Erythroblast (primary cell): Measurements from ENCODE around the gene ZNF414.
A peak's percentile ranks its signal among the peaks of the same experiment; 100 is the strongest.
"Not testable (repeated sequence)": the region's sequence is repeated elsewhere in the genome, so short reads cannot be mapped to it uniquely, and the experiment has no call there.

Experiments used
- DNase-seq, 2 experiments: peaks; one replicate each; lab custom pipeline; 2025; lab: John Stamatoyannopoulos, UW
- GATA1 ChIP-seq: IDR thresholded peaks from 2 replicates; pipeline ENCODE4 v1.6.1; 2011; ENCODE audit warnings: low read depth, mild to moderate bottlenecking, control low read depth, low read length, moderate library complexity
- POLR2A ChIP-seq: IDR thresholded peaks from 2 replicates; pipeline ENCODE4 v1.6.1; 2011; ENCODE audit warnings: mild to moderate bottlenecking, low read length

The ZNF414 gene

GRCh38 chr19:8513687-8514504 lies at the start of gene ZNF414:
Gene ZNF414 (minus strand): TSS chr19:8514167. CDS start chr19:8514046, 121 bp downstream.
- DNase-seq: peak; percentile 97 to 99
- TF ChIP-seq GATA1 (no peak), POLR2A (peak; percentile 61)

- no peak for TF ChIP-seq GATA1
- no peak for TF ChIP-seq POLR2A
- no peak for DNase-seq
These were observed 47.3 kb upstream of the ZNF414 start for GRCh38 chr19:8561075-8561764.

GRCh38 chr19:8558325-8558724 lies 44.4 kb upstream of the ZNF414 start:
- TF ChIP-seq GATA1 (no peak), POLR2A (no peak)
- DNase-seq: no peak

GRCh38 chr19:8557642-8558238 lies 43.8 kb upstream of the ZNF414 start:
- DNase-seq: no peak
- TF ChIP-seq GATA1: no peak
- TF ChIP-seq POLR2A: no peak

- DNase-seq: not testable (repeated sequence)
These were observed 39.8 kb upstream of the ZNF414 start for GRCh38 chr19:8553729-8554128.

GRCh38 chr19:8552810-8553209 lies 38.8 kb upstream of the ZNF414 start:
- peak; percentile 15 to 51 for DNase-seq
- TF ChIP-seq GATA1 (no peak), POLR2A (no peak)

- TF ChIP-seq POLR2A (no peak), GATA1 (no peak)
- DNase-seq: no peak
These were observed 36.1 kb upstream of the ZNF414 start for GRCh38 chr19:8550070-8550469.

GRCh38 chr19:8545743-8546142 lies 31.8 kb upstream of the ZNF414 start:
- DNase-seq: no peak
- TF ChIP-seq POLR2A (no peak), GATA1 (no peak)

- DNase-seq: no peak
- TF ChIP-seq GATA1: no peak
- no peak for TF ChIP-seq POLR2A
These were observed 30.2 kb upstream of the ZNF414 start for GRCh38 chr19:8544168-8544567.

GRCh38 chr19:8539621-8540149 lies 25.7 kb upstream of the ZNF414 start:
- no peak for DNase-seq
- no peak for TF ChIP-seq POLR2A
- no peak for TF ChIP-seq GATA1

- TF ChIP-seq GATA1 (no peak), POLR2A (no peak)
- DNase-seq: no peak
These were observed 23.1 kb upstream of the ZNF414 start for GRCh38 chr19:8537099-8537498.

- TF ChIP-seq GATA1 (no peak), POLR2A (no peak)
- DNase-seq: no peak
These were observed 22.3 kb upstream of the ZNF414 start for GRCh38 chr19:8536282-8536681.

GRCh38 chr19:8532225-8532624 lies 18.3 kb upstream of the ZNF414 start:
- TF ChIP-seq GATA1: no peak
- no peak for TF ChIP-seq POLR2A

GRCh38 chr19:8531470-8531869 lies 17.5 kb upstream of the ZNF414 start:
- no peak for TF ChIP-seq GATA1
- DNase-seq: no peak

More at GRCh38 chr19:8532225-8532624, 18.3 kb upstream of the ZNF414 start:
- no peak for DNase-seq
